ENCODE data around the gene MTCL3.

The MTCL3 gene

GRCh38 chr6:127468936-127469335 is 50.2 kb downstream of the MTCL3 start:
- DNase-seq (ENCODE audit: low spot score), result no peak

- no peak for DNase-seq (ENCODE audit: low spot score)
Measured at GRCh38 chr6:127466416-127466815, 52.7 kb downstream of the MTCL3 start.

- peak; percentile 48 for DNase-seq (ENCODE audit: low spot score)
Measured at GRCh38 chr6:127464881-127465459, 54.2 kb downstream of the MTCL3 start.

- DNase-seq (ENCODE audit: low spot score), result peak; percentile 28
Measured at GRCh38 chr6:127464161-127464880, 54.8 kb downstream of the MTCL3 start.

GRCh38 chr6:127463056-127463455 is 56.1 kb downstream of the MTCL3 start:
- no peak for DNase-seq (ENCODE audit: low spot score)

- DNase-seq (ENCODE audit: low spot score), result no peak
Measured at GRCh38 chr6:127462376-127462775, 56.8 kb downstream of the MTCL3 start.

- DNase-seq (ENCODE audit: low spot score), result no peak
Measured at GRCh38 chr6:127460465-127460864, 58.7 kb downstream of the MTCL3 start.

GRCh38 chr6:127459231-127459641 is 59.9 kb downstream of the MTCL3 start, which contains the start of gene KIAA0408:
Gene KIAA0408 (minus strand): TSS chr6:127459389. CDS start chr6:127453981, 5,408 bp downstream.
- DNase-seq (ENCODE audit: low spot score), result peak; percentile 59

GRCh38 chr6:127458817-127459216 is 60.3 kb downstream of the MTCL3 start:
- DNase-seq (ENCODE audit: low spot score), result no peak

GRCh38 chr6:127458222-127458621 is 60.9 kb downstream of the MTCL3 start:
- no peak for DNase-seq (ENCODE audit: low spot score)

GRCh38 chr6:127457456-127458064 is 61.6 kb downstream of the MTCL3 start:
- DNase-seq (ENCODE audit: low spot score), result no peak

- no peak for DNase-seq (ENCODE audit: low spot score)
Measured at GRCh38 chr6:127456465-127456864, 62.7 kb downstream of the MTCL3 start.

GRCh38 chr6:127453845-127454619 is 65.1 kb downstream of the MTCL3 start:
- no peak for DNase-seq (ENCODE audit: low spot score)

GRCh38 chr6:127452803-127453202 is 66.3 kb downstream of the MTCL3 start:
- DNase-seq (ENCODE audit: low spot score), result no peak

GRCh38 chr6:127451388-127451787 is 67.7 kb downstream of the MTCL3 start:
- DNase-seq (ENCODE audit: low spot score), result no peak

- DNase-seq (ENCODE audit: low spot score), result no peak
Measured at GRCh38 chr6:127447780-127448179, 71.4 kb downstream of the MTCL3 start.

- DNase-seq (ENCODE audit: low spot score), result no peak
Measured at GRCh38 chr6:127446356-127446755, 72.8 kb downstream of the MTCL3 start.

GRCh38 chr6:127441881-127442280 is 77.3 kb downstream of the MTCL3 start:
- no peak for DNase-seq (ENCODE audit: low spot score)

- DNase-seq (ENCODE audit: low spot score), result no peak
Measured at GRCh38 chr6:127439718-127440117, 79.4 kb downstream of the MTCL3 start.

GRCh38 chr6:127436578-127437110 is 82.5 kb downstream of the MTCL3 start:
- DNase-seq (ENCODE audit: low spot score), result no peak

- DNase-seq (ENCODE audit: low spot score), result no peak
Measured at GRCh38 chr6:127435626-127436220, 83.4 kb downstream of the MTCL3 start.

GRCh38 chr6:127434651-127435050 is 84.5 kb downstream of the MTCL3 start:
- DNase-seq (ENCODE audit: low spot score), result no peak

All from A172 (cell line).